GM12878 (cell line): Measurements from ENCODE around the gene UBAC2. TPM values are rescaled to one million over a fixed set of nuclear protein-coding genes. Genes with fewer than 3 reads are reported as not detected.

Experiments
- CBX5 ChIP-seq: sonication (generic); IDR thresholded peaks from 2 replicates; pipeline ENCODE4 v1.6.1; 2016; ENCODE audit warnings: low read depth, moderate library complexity, mild to moderate bottlenecking, inconsistent platforms
- EP300 ChIP-seq, 2 experiments: fragments of 150-350 bp in 1 of 2; IDR thresholded peaks; 2 replicates each; pipeline ENCODE4 v1.6.1; 2011 to 2012; ENCODE audit warnings: low read depth in 2 of 2, low read length in 2 of 2, borderline replicate concordance in 1 of 2, improper control_type of control experiment in 1 of 2, inconsistent platforms in 1 of 2; ENCODE audit not compliant: control insufficient read depth in 1 of 2
- GATAD2B ChIP-seq: fragments of 450-650 bp; conservative IDR thresholded peaks from 2 replicates; pipeline ENCODE4 v1.6.1; 2017; ENCODE audit warnings: low read depth, mild to moderate bottlenecking, moderate library complexity
- JUND ChIP-seq: IDR thresholded peaks from 2 replicates; pipeline ENCODE4 v1.6.1; 2012; ENCODE audit warnings: low read depth, mild to moderate bottlenecking, low read length, improper control_type of control experiment, moderate library complexity
- MYB ChIP-seq: fragments of 150-350 bp; IDR thresholded peaks from 2 replicates; pipeline ENCODE4 v1.6.1; 2014; ENCODE audit warnings: mild to moderate bottlenecking, low read depth, low read length, borderline replicate concordance
- PML ChIP-seq: IDR thresholded peaks from 2 replicates; pipeline ENCODE4 v1.6.1; 2012; ENCODE audit warnings: low read length, inconsistent platforms
- RAD21 ChIP-seq: IDR thresholded peaks from 2 replicates; pipeline ENCODE4 v1.6.1; 2011; ENCODE audit warnings: mild to moderate bottlenecking, low read depth, low read length, moderate library complexity; ENCODE audit not compliant: insufficient read depth
- ZNF622 ChIP-seq: fragments of 450-650 bp; IDR thresholded peaks from 2 replicates; pipeline ENCODE4 v1.6.1; 2017; ENCODE audit warnings: mild to moderate bottlenecking, inconsistent platforms
- polyA plus RNA-seq, 11 experiments: library from polyadenylated mRNA; depleted of rRNA in 4 of 11; unstranded in 6 of 11; stranded (reverse) in 5 of 11; fragments of >200 nt; fragmentation: Nextera tagmentation in 4 of 11; fragmentation: Illumina TruSeq in 1 of 11; extraction: Ambion mirVana in 4 of 11; extraction: Trizol in 1 of 11; gene quantifications; 1 replicate in 1 of 11; 2 replicates in 10 of 11; pipeline versions ENCODE4 v1.2.1 to v1.2.3, GENCODE V29; 2011 to 2016; ENCODE audit warnings: inconsistent platforms in 2 of 11, missing spikeins in 2 of 11, low read depth in 1 of 11
- total RNA-seq, 4 experiments: library from RNA; depleted of rRNA in 3 of 4; stranded (reverse); fragments of >200 nt in 3 of 4; fragmentation: Illumina TruSeq in 1 of 4; extraction: Trizol in 1 of 4; gene quantifications; 2 replicates each; pipeline versions ENCODE4 v1.2.1 to v1.2.3, GENCODE V29; 2013 to 2021
- TF ChIP-seq, protein P1 (sequence below): fragments of 450-650 bp; IDR thresholded peaks from 2 replicates; pipeline ENCODE4 v1.6.1; 2017; ENCODE audit warnings: mild to moderate bottlenecking, moderate library complexity
- TF ChIP-seq, protein P2 (sequence below): IDR thresholded peaks from 2 replicates; pipeline ENCODE4 v1.6.1; 2012; ENCODE audit warnings: low read length, inconsistent platforms

UBAC2 gene
- total and polyA plus RNA-seq, 10 of the 15 experiments (the other 5 are each of a cell fraction or from before 2014, with no cell fraction given), result 3.0 to 54.6 (median 17.4) TPM

DNA sequence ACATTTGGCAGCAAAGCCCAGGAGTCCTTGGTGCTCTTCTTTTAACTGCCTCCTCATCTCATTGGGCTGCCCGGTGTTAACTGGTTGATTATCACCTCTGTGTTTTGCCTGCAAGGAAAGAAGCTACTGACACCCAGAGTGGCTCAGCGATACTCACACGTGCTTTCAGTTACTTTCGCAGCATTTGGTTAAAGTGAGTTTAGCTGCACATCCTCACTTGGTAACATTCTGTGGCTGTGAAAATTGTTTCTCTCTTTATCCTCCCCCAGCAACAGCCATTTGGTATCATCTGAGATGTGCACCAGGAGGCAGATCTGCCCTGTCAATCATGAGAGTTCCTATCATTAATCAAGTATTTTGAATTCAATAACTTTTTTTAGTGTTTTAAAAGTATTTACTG is 151.1 kb downstream of the UBAC2 start (continued):
- no peak for TF ChIP-seq EP300 (IDR thresholded peaks at IDR 0.05; ENCODE audit: borderline replicate concordance in 1 of 2, control insufficient read depth in 1 of 2, low read depth in 2 of 2, low read length in 2 of 2)
- no peak for TF ChIP-seq CBX5
- no peak for TF ChIP-seq GATAD2B
- TF ChIP-seq ZNF622, result no peak
- TF ChIP-seq MYB, result no peak
- TF ChIP-seq RAD21, result peak; percentile 45
- TF ChIP-seq PML, result no peak
- TF ChIP-seq, protein P1, sequence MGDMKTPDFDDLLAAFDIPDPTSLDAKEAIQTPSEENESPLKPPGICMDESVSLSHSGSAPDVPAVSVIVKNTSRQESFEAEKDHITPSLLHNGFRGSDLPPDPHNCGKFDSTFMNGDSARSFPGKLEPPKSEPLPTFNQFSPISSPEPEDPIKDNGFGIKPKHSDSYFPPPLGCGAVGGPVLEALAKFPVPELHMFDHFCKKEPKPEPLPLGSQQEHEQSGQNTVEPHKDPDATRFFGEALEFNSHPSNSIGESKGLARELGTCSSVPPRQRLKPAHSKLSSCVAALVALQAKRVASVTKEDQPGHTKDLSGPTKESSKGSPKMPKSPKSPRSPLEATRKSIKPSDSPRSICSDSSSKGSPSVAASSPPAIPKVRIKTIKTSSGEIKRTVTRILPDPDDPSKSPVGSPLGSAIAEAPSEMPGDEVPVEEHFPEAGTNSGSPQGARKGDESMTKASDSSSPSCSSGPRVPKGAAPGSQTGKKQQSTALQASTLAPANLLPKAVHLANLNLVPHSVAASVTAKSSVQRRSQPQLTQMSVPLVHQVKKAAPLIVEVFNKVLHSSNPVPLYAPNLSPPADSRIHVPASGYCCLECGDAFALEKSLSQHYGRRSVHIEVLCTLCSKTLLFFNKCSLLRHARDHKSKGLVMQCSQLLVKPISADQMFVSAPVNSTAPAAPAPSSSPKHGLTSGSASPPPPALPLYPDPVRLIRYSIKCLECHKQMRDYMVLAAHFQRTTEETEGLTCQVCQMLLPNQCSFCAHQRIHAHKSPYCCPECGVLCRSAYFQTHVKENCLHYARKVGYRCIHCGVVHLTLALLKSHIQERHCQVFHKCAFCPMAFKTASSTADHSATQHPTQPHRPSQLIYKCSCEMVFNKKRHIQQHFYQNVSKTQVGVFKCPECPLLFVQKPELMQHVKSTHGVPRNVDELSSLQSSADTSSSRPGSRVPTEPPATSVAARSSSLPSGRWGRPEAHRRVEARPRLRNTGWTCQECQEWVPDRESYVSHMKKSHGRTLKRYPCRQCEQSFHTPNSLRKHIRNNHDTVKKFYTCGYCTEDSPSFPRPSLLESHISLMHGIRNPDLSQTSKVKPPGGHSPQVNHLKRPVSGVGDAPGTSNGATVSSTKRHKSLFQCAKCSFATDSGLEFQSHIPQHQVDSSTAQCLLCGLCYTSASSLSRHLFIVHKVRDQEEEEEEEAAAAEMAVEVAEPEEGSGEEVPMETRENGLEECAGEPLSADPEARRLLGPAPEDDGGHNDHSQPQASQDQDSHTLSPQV, result no peak
- TF ChIP-seq, protein P2, sequence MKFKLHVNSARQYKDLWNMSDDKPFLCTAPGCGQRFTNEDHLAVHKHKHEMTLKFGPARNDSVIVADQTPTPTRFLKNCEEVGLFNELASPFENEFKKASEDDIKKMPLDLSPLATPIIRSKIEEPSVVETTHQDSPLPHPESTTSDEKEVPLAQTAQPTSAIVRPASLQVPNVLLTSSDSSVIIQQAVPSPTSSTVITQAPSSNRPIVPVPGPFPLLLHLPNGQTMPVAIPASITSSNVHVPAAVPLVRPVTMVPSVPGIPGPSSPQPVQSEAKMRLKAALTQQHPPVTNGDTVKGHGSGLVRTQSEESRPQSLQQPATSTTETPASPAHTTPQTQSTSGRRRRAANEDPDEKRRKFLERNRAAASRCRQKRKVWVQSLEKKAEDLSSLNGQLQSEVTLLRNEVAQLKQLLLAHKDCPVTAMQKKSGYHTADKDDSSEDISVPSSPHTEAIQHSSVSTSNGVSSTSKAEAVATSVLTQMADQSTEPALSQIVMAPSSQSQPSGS, result peak; percentile 23; the same call in 1 of the 2 replicates
- no peak for TF ChIP-seq JUND
- TF ChIP-seq, all 136 proteins: peak for 5
